Measurements from ENCODE around the gene SNRNP35. TPM values are rescaled to one million over a fixed set of nuclear protein-coding genes. Genes with fewer than 3 reads are reported as not detected.
"Not testable (repeated sequence)": the region's sequence is repeated elsewhere in the genome, so short reads cannot be mapped to it uniquely, and the experiment has no call there.

Gene SNRNP35
- total RNA-seq, 2 donors from 2014 or later = 27.8 to 73.9 TPM

GRCh38 chr12:123513805-123514204 lies 55.9 kb downstream of the SNRNP35 start:
- Histone ChIP-seq H3K27ac (peak overlapping the region in 1 of 2 donors; percentile 38), H3K36me3 (peaks cover 23% of the 10 kb centered on the region), H3K4me3 (no peak overlapping the region), H3K9me3 (no peaks in the 10 kb centered on the region), H3K4me1 (ENCODE audit: control insufficient read depth in 1 of 2, low read depth in 2 of 2) (peaks cover 0 to 3% of the 10 kb centered on the region in 2 donors), H3K27me3 (replicated peaks; ENCODE audit: insufficient read depth) (no peaks in the 10 kb centered on the region)
- no peak for DNase-seq (ENCODE audit: low spot score)
- no peak for ATAC-seq (ENCODE audit: insufficient number of reproducible peaks, low FRiP score, low read depth)
- TF ChIP-seq CTCF (IDR thresholded peaks at IDR 0.05) = no peak

DNA sequence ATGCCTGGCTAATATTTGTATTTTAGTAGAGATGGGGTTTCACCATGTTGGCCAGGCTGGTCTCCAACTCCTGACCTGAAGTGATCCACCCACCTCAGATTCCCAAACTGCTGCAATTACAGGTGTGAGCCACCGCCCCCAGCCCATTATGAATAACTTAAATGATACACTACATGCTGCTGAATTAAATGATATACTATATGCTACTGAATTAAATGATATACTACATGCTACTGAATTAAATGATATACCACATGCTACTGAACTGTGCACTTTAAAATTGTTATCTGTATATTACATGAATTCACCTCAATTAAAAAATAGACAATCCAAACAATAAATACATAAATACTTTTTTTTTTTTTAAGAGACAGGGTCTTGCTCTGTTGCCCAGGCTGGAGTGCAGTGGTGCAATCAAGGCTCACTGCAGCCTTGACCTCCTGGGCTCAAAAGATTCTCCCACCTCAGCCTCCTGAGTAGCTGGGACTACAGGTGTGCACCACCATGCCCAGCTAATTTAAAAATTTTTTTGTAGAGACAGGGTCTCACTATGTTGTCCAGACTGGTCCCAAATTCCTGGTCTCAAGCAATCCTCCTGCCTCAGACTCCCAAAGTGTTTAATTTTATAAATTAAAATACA lies 56.8 kb downstream of the SNRNP35 start:
- H3K9me3 ChIP-seq; ATAC-seq (ENCODE audit: insufficient number of reproducible peaks, low FRiP score, low read depth); H3K4me1 ChIP-seq (ENCODE audit: control insufficient read depth in 1 of 2, low read depth in 2 of 2); H3K27me3 ChIP-seq (replicated peaks; ENCODE audit: insufficient read depth); H3K27ac ChIP-seq; DNase-seq (ENCODE audit: low spot score); H3K4me3 ChIP-seq: not testable (repeated sequence)
- H3K36me3 ChIP-seq = peaks cover 23% of the 10 kb centered on the region

- no peak for ATAC-seq (ENCODE audit: insufficient number of reproducible peaks, low FRiP score, low read depth)
- H3K27ac ChIP-seq = peak overlapping the region; percentile 34 to 86
- no peak overlapping the region for H3K4me3 ChIP-seq
- DNase-seq (ENCODE audit: low spot score) = no peak
- H3K4me1 ChIP-seq (ENCODE audit: control insufficient read depth in 1 of 2, low read depth in 2 of 2) = peaks cover 9 to 11% of the 10 kb centered on the region in 2 donors
- H3K27me3 ChIP-seq (replicated peaks; ENCODE audit: insufficient read depth) = no peaks in the 10 kb centered on the region
- H3K36me3 ChIP-seq = peaks cover 23% of the 10 kb centered on the region
- H3K9me3 ChIP-seq = no peaks in the 10 kb centered on the region
- no peak for TF ChIP-seq CTCF (IDR thresholded peaks at IDR 0.05)
These were observed 58.4 kb downstream of the SNRNP35 start for GRCh38 chr12:123516216-123516780.

Other genes with a start within 250 kb of the SNRNP35 start
- 10 to 100 TPM in 1 of 2 donors, 1 to 10 TPM in 1; 7.6 to 44.0 TPM for gene MPHOSPH9, start 225.0 kb upstream of the SNRNP35 start, total RNA-seq
- 10 to 100 TPM in 1 of 2 donors, 1 to 10 TPM in 1; 9.9 to 17.2 TPM for gene MTRFR, start 224.7 kb upstream of the SNRNP35 start, total RNA-seq
- 100 to 1,000 TPM; 107 to 130 TPM for gene CDK2AP1, start 186.3 kb upstream of the SNRNP35 start, total RNA-seq
- 10 to 100 TPM; 15.6 to 25.0 TPM for gene SBNO1, start 93.3 kb upstream of the SNRNP35 start, total RNA-seq
- 10 to 100 TPM; 34.1 to 42.7 TPM for gene KMT5A, start 74.0 kb upstream of the SNRNP35 start, total RNA-seq
- gene RILPL2, start 21.5 kb upstream of the SNRNP35 start, total RNA-seq = 10 to 100 TPM; 15.9 to 18.1 TPM
- 10 to 100 TPM; 29.0 to 49.7 TPM for gene RILPL1, start 75.6 kb downstream of the SNRNP35 start, total RNA-seq
- 100 to 1,000 TPM; 150 to 152 TPM for gene TMED2, start 126.4 kb downstream of the SNRNP35 start, total RNA-seq
- 10 to 100 TPM; 20.6 to 41.8 TPM for gene DDX55, start 144.0 kb downstream of the SNRNP35 start, total RNA-seq
- 100 to 1,000 TPM; 154 to 177 TPM for gene EIF2B1, start 175.5 kb downstream of the SNRNP35 start, total RNA-seq
- gene GTF2H3, start 175.7 kb downstream of the SNRNP35 start, total RNA-seq = 10 to 100 TPM; 17.4 to 29.9 TPM
- gene TCTN2, start 213.0 kb downstream of the SNRNP35 start, total RNA-seq = 1 to 10 TPM; 4.6 to 8.7 TPM